ENCODE results near the gene NKX1-1.

GRCh38 chr4:1363513-1363912 is 42.7 kb downstream of the NKX1-1 start:
- no peak for TF ChIP-seq CTCF (conservative IDR thresholded peaks at IDR 0.05 in 1 of 2, IDR thresholded peaks at IDR 0.05 in 1 of 2; ENCODE audit: extremely low read depth in 1 of 2, insufficient read depth in 1 of 2, low read depth in 1 of 2, low read length in 2 of 2)
- no peak for TF ChIP-seq EZH2 (IDR thresholded peaks at IDR 0.05; ENCODE audit: borderline replicate concordance, low read length)
